ENCODE results near the gene MAB21L4.

- TF ChIP-seq POLR2A (IDR thresholded peaks at IDR 0.05; ENCODE audit: low read depth) (no peak), CTCF (IDR thresholded peaks at IDR 0.05) (no peak), EP300 (IDR thresholded peaks at IDR 0.05) (no peak)
Measured at GRCh38 chr2:240886023-240886565, 9.9 kb downstream of the MAB21L4 start.

All from esophagus muscularis mucosa (tissue), 4 donors.